ENCODE data around the gene DIAPH2. TPM values are rescaled to one million over a fixed set of nuclear protein-coding genes. Genes with fewer than 3 reads are reported as not detected.
"Not testable (repeated sequence)": the region's sequence is repeated elsewhere in the genome, so short reads cannot be mapped to it uniquely, and the experiment has no call there.

Gene DIAPH2
- total and polyA plus RNA-seq, 2 donors from 2014 or later: 2.1 to 15.0 TPM

- Histone ChIP-seq H3K36me3 (ENCODE audit: control insufficient read depth in 2 of 3, insufficient read depth in 3 of 3, low read length in 3 of 3) (no peaks in the 10 kb centered on the region), H3K27me3 (ENCODE audit: control insufficient read depth, insufficient read depth, low read length) (no peaks in the 10 kb centered on the region), H3K9me3 (ENCODE audit: control insufficient read depth in 2 of 3, insufficient read depth in 1 of 3, low read length in 3 of 3) (no peaks in the 10 kb centered on the region), H3K4me3 (ENCODE audit: low read length in 3 of 3) (no peak overlapping the region), H3K9ac (ENCODE audit: low read length in 3 of 3) (no peak overlapping the region), H3K4me1 (ENCODE audit: control insufficient read depth in 2 of 3, insufficient read depth in 2 of 3, low read depth in 1 of 3, low read length in 3 of 3) (no peaks in the 10 kb centered on the region), H3K27ac (ENCODE audit: low read depth in 2 of 2, low read length in 2 of 2) (no peak overlapping the region)
- DNase-seq (no peak), FAIRE-seq (no peak)
- intact Hi-C loops (cut with DNase I): no loop called here
- no peak for TF ChIP-seq CTCF (IDR thresholded peaks at IDR 0.05; ENCODE audit: borderline replicate concordance, extremely low read depth, insufficient read depth)
These were observed 718.3 kb downstream of the DIAPH2 start for GRCh38 chrX:97402903-97403302.

GRCh38 chrX:97405031-97405660, 720.5 kb downstream of the DIAPH2 start:
- DNase-seq (no peak), FAIRE-seq (no peak)
- H3K4me3 ChIP-seq (ENCODE audit: low read length in 3 of 3): no peak overlapping the region
- no peaks in the 10 kb centered on the region for H3K36me3 ChIP-seq (ENCODE audit: control insufficient read depth in 2 of 3, insufficient read depth in 3 of 3, low read length in 3 of 3)
- no peaks in the 10 kb centered on the region for H3K9me3 ChIP-seq (ENCODE audit: control insufficient read depth in 2 of 3, insufficient read depth in 1 of 3, low read length in 3 of 3)
- H3K27ac ChIP-seq (ENCODE audit: low read depth in 2 of 2, low read length in 2 of 2): no peak overlapping the region
- no peak overlapping the region for H3K9ac ChIP-seq (ENCODE audit: low read length in 3 of 3)
- H3K4me1 ChIP-seq (ENCODE audit: control insufficient read depth in 2 of 3, insufficient read depth in 2 of 3, low read depth in 1 of 3, low read length in 3 of 3): no peaks in the 10 kb centered on the region
- no peaks in the 10 kb centered on the region for H3K27me3 ChIP-seq (ENCODE audit: control insufficient read depth, insufficient read depth, low read length)
- TF ChIP-seq CTCF (IDR thresholded peaks at IDR 0.05; ENCODE audit: borderline replicate concordance, extremely low read depth, insufficient read depth): no peak
- intact Hi-C loops (cut with DNase I): no loop called here

- H3K27me3 ChIP-seq (ENCODE audit: control insufficient read depth, insufficient read depth, low read length); DNase-seq; H3K27ac ChIP-seq (ENCODE audit: low read depth in 2 of 2, low read length in 2 of 2); H3K9ac ChIP-seq (ENCODE audit: low read length in 3 of 3); H3K4me1 ChIP-seq (ENCODE audit: control insufficient read depth in 2 of 3, insufficient read depth in 2 of 3, low read depth in 1 of 3, low read length in 3 of 3); H3K9me3 ChIP-seq (ENCODE audit: control insufficient read depth in 2 of 3, insufficient read depth in 1 of 3, low read length in 3 of 3); FAIRE-seq; H3K36me3 ChIP-seq (ENCODE audit: control insufficient read depth in 2 of 3, insufficient read depth in 3 of 3, low read length in 3 of 3); H3K4me3 ChIP-seq (ENCODE audit: low read length in 3 of 3); intact Hi-C loops (cut with DNase I): not testable (repeated sequence)
These were observed 725.2 kb downstream of the DIAPH2 start for GRCh38 chrX:97409632-97410415.

GRCh38 chrX:97416461-97416860, 731.8 kb downstream of the DIAPH2 start:
- Histone ChIP-seq H3K9me3 (ENCODE audit: control insufficient read depth in 2 of 3, insufficient read depth in 1 of 3, low read length in 3 of 3) (no peaks in the 10 kb centered on the region), H3K36me3 (ENCODE audit: control insufficient read depth in 2 of 3, insufficient read depth in 3 of 3, low read length in 3 of 3) (no peaks in the 10 kb centered on the region), H3K27ac (ENCODE audit: low read depth in 2 of 2, low read length in 2 of 2) (no peak overlapping the region), H3K4me1 (ENCODE audit: control insufficient read depth in 2 of 3, insufficient read depth in 2 of 3, low read depth in 1 of 3, low read length in 3 of 3) (no peaks in the 10 kb centered on the region), H3K4me3 (ENCODE audit: low read length in 3 of 3) (no peak overlapping the region), H3K27me3 (ENCODE audit: control insufficient read depth, insufficient read depth, low read length) (no peaks in the 10 kb centered on the region), H3K9ac (ENCODE audit: low read length in 3 of 3) (no peak overlapping the region)
- FAIRE-seq (no peak), DNase-seq (no peak)
- TF ChIP-seq CTCF (IDR thresholded peaks at IDR 0.05; ENCODE audit: borderline replicate concordance, extremely low read depth, insufficient read depth): no peak
- intact Hi-C loops (cut with DNase I): no loop called here
